A549 (cell line): Measurements from ENCODE around the gene DMRT2.
A peak's percentile ranks its signal among the peaks of the same experiment; 100 is the strongest.

Experiments
- BHLHE40 ChIP-seq: IDR thresholded peaks from 2 replicates; pipeline ENCODE4 v1.6.1; 2012; ENCODE audit warnings: low read depth, low read length, inconsistent platforms
- CEBPB ChIP-seq, 2 experiments: fragments of >200 bp in 1 of 2; sonication (Bioruptor Twin) in 1 of 2; formaldehyde crosslinking in 1 of 2; IDR thresholded peaks; 2 replicates each; pipeline ENCODE4 v1.6.1; 2012 to 2016
- CTCF ChIP-seq: fragments of >200 bp; sonication (Bioruptor Twin); formaldehyde crosslinking; IDR thresholded peaks from 3 replicates; pipeline ENCODE4 v1.5.1; 2016
- EP300 ChIP-seq, 2 experiments: fragments of >200 bp; sonication (Bioruptor Twin); formaldehyde crosslinking; IDR thresholded peaks; 2 replicates in 1 of 2; 3 replicates in 1 of 2; pipeline ENCODE4 v1.6.1; 2016 to 2017
- KDM1A ChIP-seq: fragments of 200-600 bp; sonication (generic); IDR thresholded peaks from 2 replicates; pipeline ENCODE4 v1.6.1; 2016; ENCODE audit warnings: low read depth, mild to moderate bottlenecking
- KDM5A ChIP-seq: fragments of 200-600 bp; sonication (generic); IDR thresholded peaks from 2 replicates; pipeline ENCODE4 v1.6.1; 2016; ENCODE audit warnings: antibody characterized with exemption, mild to moderate bottlenecking
- PBX3 ChIP-seq: IDR thresholded peaks from 2 replicates; pipeline ENCODE4 v1.6.1; 2012
- POLR2A ChIP-seq: IDR thresholded peaks from 2 replicates; pipeline ENCODE4 v1.6.1; 2012; ENCODE audit warnings: mild to moderate bottlenecking, low read length
- RAD21 ChIP-seq, 2 experiments: fragments of >200 bp in 1 of 2; sonication (Bioruptor Twin) in 1 of 2; formaldehyde crosslinking in 1 of 2; IDR thresholded peaks in 1 of 2; conservative IDR thresholded peaks in 1 of 2; 2 replicates in 1 of 2; 3 replicates in 1 of 2; pipeline ENCODE4 v1.6.1; 2012 to 2018; ENCODE audit warnings: inconsistent platforms in 1 of 2
- RFX5 ChIP-seq: fragments of 450-650 bp; IDR thresholded peaks from 2 replicates; pipeline ENCODE4 v1.7.1; 2014; ENCODE audit warnings: antibody characterized with exemption, mild to moderate bottlenecking, moderate library complexity
- TF ChIP-seq, protein P1 (sequence below): fragments of 150-350 bp; IDR thresholded peaks from 2 replicates; pipeline ENCODE4 v1.6.1; 2014; ENCODE audit warnings: low read depth, mild to moderate bottlenecking, low read length

DNA sequence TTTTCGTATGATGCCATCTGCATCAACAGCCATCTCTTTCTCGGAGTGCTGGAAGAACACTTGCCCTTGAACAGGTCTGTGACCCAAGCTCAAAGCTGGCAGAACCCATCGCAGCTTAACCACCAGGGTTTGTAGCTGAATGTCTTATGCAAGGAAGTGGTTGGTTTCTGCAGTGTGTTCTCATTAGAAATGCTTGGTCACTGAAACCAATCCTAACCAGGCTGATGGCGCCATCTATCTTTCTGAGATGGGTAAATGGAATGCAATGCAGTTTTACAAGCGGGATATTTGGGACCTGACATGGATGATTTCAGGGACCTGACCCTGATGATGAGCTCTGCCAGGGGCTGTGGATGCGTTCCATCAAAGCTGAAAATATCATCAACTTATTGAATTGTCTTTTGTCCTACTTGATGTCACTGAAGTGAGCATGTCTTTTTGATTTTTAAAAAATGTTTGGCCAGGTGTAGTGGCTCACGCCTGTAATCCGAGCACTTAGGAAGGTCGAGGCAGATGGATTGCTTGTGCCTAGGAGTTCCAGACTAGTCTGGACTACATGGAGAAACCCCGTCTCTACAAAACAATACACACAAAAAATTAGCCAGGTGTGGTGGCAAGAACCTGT is 45.0 kb upstream of the DMRT2 start:
- TF ChIP-seq CEBPB (IDR thresholded peaks at IDR 0.05) (no peak), CTCF (peak; percentile 54), RAD21 (conservative IDR thresholded peaks at IDR 0.05 in 1 of 2, IDR thresholded peaks at IDR 0.05 in 1 of 2) (peak; percentile 52 to 55), EP300 (IDR thresholded peaks at IDR 0.05) (no peak), POLR2A (no peak), BHLHE40 (no peak), KDM5A (no peak), PBX3 (no peak), RFX5 (no peak), KDM1A (no peak)
- TF ChIP-seq, protein P1, sequence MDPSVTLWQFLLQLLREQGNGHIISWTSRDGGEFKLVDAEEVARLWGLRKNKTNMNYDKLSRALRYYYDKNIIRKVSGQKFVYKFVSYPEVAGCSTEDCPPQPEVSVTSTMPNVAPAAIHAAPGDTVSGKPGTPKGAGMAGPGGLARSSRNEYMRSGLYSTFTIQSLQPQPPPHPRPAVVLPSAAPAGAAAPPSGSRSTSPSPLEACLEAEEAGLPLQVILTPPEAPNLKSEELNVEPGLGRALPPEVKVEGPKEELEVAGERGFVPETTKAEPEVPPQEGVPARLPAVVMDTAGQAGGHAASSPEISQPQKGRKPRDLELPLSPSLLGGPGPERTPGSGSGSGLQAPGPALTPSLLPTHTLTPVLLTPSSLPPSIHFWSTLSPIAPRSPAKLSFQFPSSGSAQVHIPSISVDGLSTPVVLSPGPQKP = no peak
